Measurements from ENCODE around the gene MAP2K6.

MAP2K6 gene

DNA sequence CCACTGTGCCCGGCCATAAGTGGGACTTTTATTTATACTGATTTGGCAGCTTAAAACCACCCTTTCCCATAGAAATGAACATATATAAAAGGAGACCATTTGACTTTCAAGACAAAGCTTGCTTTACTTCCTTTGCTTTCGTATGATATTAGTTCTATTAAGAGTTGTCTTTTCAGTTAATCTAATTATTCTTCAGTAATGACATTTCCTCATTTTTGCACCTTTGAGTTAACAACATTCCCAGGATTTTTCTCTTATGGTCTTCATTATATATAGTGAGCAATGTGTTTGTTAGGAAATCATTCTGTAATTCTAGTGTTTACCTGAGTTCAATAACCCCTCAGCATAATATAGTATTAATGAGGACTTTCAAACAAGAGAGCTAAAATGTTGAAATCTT lies 173.8 kb downstream of the MAP2K6 start:
- DNase-seq, result no peak

GRCh38 chr17:69588827-69589239 lies 174.3 kb downstream of the MAP2K6 start:
- DNase-seq, result no peak

GRCh38 chr17:69590671-69591070 lies 176.2 kb downstream of the MAP2K6 start:
- no peak for DNase-seq

DNA sequence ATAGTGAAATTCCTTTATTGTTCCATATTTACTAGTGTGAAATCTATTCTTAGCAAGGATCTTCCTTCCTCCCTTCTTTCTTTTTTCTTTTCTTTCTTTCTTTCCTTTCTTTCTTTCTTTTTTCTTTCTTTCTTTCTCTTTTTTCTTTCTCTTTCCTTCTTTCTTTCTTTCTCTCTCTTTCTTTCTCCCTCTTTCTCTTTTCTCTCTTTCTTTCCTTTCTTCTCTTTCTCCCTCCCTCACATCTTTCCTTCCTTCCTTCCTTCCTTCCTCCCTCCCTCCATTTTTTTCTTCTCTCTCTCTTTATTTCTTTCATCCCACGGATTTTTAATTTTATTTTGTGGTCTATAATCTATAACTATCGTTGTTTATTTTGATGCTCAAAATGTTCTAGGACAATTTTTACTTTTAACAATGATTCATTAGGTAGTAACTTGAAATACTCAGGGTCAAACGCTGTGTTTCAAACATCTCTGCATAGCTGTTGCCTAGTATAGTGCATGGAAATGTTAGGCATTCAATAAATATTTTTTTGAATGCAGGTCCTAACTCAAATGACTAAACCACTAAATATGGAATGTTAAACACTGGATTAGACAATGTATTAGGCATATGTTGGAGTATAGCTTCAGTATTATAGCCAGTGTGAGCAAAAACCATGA lies 178.3 kb downstream of the MAP2K6 start:
- DNase-seq, result no peak

DNA sequence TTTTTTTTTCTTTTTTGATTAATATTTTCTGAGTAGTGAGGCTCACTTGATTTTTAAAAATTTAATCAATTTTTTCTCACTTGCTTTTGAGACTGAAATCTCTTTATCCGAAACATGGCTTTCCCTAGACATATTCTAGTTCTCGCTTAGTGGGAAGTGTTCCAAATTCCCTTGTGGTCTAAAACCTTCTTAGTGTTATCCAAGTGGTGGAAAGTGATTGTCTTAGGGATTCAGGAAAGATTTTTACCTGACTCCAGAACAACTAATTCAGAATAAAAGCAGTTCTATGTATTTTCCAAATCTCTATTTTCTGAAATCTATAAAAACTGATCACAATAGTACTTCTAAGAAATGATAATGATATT lies 178.8 kb downstream of the MAP2K6 start:
- DNase-seq, result no peak

- DNase-seq, result no peak
Observed at GRCh38 chr17:69593716-69594115, 179.2 kb downstream of the MAP2K6 start.

DNA sequence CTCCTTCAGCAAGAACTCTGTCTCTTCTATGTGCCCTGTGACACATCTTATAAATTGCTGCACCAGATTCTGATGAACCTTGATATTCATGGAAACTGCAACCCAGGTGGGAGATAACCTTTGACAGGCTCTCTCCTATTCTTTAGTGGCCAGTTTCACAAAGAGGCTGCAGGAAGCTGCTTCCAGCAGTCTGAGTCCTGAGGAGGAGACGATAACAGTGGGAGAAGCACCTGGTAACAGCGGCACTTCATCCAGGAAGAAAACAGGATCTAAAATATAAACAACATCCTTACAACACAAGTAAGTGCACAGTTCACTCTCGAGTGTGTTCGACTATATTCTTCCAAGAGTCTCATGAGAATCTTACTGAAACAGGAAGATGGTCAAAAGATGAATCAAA lies 180.1 kb downstream of the MAP2K6 start:
- no peak for DNase-seq

DNA sequence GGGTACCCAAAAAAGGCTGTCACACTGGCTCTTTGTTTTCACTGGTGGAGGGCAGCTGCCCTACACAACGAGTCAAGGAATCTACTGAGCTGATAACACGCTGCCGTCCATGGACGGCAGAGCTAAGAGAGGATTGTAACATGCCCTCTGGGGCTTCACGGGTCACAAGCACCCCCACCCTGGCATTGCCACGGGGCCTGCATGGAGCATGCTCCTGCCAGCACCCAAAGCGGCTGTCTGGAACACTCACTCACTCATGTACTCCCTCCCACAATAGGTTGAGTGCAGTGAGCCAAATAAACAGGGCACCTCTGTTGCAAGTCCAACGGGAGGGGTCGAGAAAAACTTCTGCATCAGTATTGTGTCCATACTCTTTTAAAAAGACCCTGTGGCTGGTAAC lies 181.6 kb downstream of the MAP2K6 start:
- DNase-seq, result no peak

DNA sequence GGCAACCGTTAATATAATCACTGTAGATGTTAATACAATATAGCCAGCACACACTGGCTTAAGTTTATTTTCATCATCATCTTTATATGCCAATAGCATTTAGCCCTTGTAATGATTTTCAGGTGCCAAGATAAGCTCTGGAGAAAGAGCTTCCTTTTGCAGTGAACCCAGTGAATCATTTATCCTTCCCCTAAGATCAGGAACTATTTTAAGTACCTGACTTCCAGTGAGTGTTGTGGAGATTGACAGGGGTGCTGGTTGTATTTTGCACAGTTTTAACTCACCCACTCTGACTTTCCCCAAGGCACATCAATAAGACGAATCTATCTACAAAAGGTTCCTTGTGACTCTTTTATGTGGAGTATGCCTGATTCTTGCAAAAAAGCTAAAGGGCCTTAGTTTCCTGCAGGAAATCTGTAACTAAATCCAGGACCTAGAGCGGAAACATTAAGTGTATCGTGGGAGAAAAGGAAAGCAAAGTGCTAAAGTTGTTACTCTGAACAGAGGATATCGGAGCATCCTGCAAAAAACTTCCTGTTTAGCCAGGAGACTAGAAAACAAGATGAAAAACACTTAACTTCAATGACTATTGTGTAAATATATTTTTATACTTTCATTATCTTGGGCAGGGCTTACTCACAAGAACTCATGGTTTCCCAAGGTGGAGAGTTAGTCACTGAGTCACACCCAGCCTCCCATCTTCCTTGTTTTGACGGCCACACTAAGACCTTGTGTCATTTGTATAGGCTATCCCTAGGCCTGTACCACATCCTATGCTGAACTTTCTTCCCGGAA lies 183.6 kb downstream of the MAP2K6 start:
- no peak for DNase-seq

- DNase-seq, result no peak
Observed at GRCh38 chr17:69602972-69603371, 188.5 kb downstream of the MAP2K6 start.
